Choroid plexus epithelial cell (primary cell): ENCODE results near the gene TGFB1.
"Not testable (repeated sequence)": the region's sequence is repeated elsewhere in the genome, so short reads cannot be mapped to it uniquely, and the experiment has no call there.

Experiments
- DNase-seq: peaks from one replicate; pipeline ENCODE4 v3.0.0-alpha.2; 2010; ENCODE audit warnings: low read depth
- H3K4me3 ChIP-seq: 2 replicates; pipeline ENCODE4 v1.5.1; 2011; ENCODE audit warnings: low read depth, mild to moderate bottlenecking, control low read depth, low read length, moderate library complexity
- CTCF ChIP-seq: conservative IDR thresholded peaks from 2 replicates; pipeline ENCODE4 v1.5.1; 2011; ENCODE audit warnings: low read depth, mild to moderate bottlenecking, control low read depth, inconsistent platforms, low read length, moderate library complexity

TGFB1 gene

GRCh38 chr19:41294393-41294792 lies 59.3 kb downstream of the TGFB1 start:
- no peak overlapping the region for H3K4me3 ChIP-seq
- TF ChIP-seq CTCF = no peak
- DNase-seq = no peak

GRCh38 chr19:41289814-41290213 lies 63.9 kb downstream of the TGFB1 start:
- DNase-seq, H3K4me3 ChIP-seq: not testable (repeated sequence)

- no peak for TF ChIP-seq CTCF
- H3K4me3 ChIP-seq = no peak overlapping the region
- no peak for DNase-seq
These were observed 64.8 kb downstream of the TGFB1 start for GRCh38 chr19:41288673-41289530.
